Smooth muscle cell (in vitro differentiated cells): ENCODE data around the gene ZNF784. TPM values are rescaled to one million over a fixed set of nuclear protein-coding genes. Genes with fewer than 3 reads are reported as not detected.

ENCODE experiments used
- DNase-seq: peaks from one replicate; lab custom pipeline; 2025; ENCODE audit not compliant: unreplicated experiment; lab: John Stamatoyannopoulos, UW
- H2AFZ ChIP-seq: fragments of 200-600 bp; sonication (generic); 2 replicates; pipeline ENCODE4 v1.6.0; 2016; ENCODE audit warnings: antibody characterized with exemption, low read depth, mild to moderate bottlenecking
- H3F3A ChIP-seq: fragments of 200-600 bp; sonication (generic); 2 replicates; pipeline ENCODE4 v1.6.0; 2017; ENCODE audit warnings: antibody characterized with exemption, low read depth
- H3K27ac ChIP-seq: fragments of 200-600 bp; sonication (generic); 2 replicates; pipeline ENCODE4 v1.5.1; 2016; ENCODE audit warnings: low read depth, mild to moderate bottlenecking
- H3K27me3 ChIP-seq: fragments of 200-600 bp; sonication (generic); 2 replicates; pipeline ENCODE4 v1.6.1; 2016; ENCODE audit warnings: low read depth, mild to moderate bottlenecking
- H3K36me3 ChIP-seq: fragments of 200-600 bp; sonication (generic); 2 replicates; pipeline ENCODE4 v1.5.1; 2016; ENCODE audit warnings: low read depth
- H3K4me1 ChIP-seq: fragments of 200-600 bp; sonication (generic); 2 replicates; pipeline ENCODE4 v1.5.1; 2016; ENCODE audit warnings: low read depth
- H3K4me2 ChIP-seq: fragments of 200-600 bp; sonication (generic); 2 replicates; pipeline ENCODE4 v1.6.0; 2016; ENCODE audit warnings: mild to moderate bottlenecking
- H3K4me3 ChIP-seq: fragments of 200-600 bp; sonication (generic); 2 replicates; pipeline ENCODE4 v1.5.1; 2016; ENCODE audit warnings: mild to moderate bottlenecking
- H3K79me2 ChIP-seq: fragments of 200-600 bp; sonication (generic); 2 replicates; pipeline ENCODE4 v1.6.0; 2016; ENCODE audit warnings: low read depth, mild to moderate bottlenecking
- H3K9ac ChIP-seq: fragments of 200-600 bp; sonication (generic); 2 replicates; pipeline ENCODE4 v1.6.0; 2016; ENCODE audit warnings: low read depth
- H3K9me3 ChIP-seq: fragments of 200-600 bp; sonication (generic); replicated peaks from 2 replicates; pipeline ENCODE4 v1.5.1; 2016; ENCODE audit warnings: low read depth
- H4K20me1 ChIP-seq: fragments of 200-600 bp; sonication (generic); 2 replicates; pipeline ENCODE4 v1.6.0; 2016; ENCODE audit warnings: low read depth
- CTCF ChIP-seq: fragments of 200-600 bp; sonication (generic); IDR thresholded peaks from 2 replicates; pipeline ENCODE4 v1.5.1; 2017; ENCODE audit warnings: borderline replicate concordance, mild to moderate bottlenecking, antibody characterized with exemption; ENCODE audit not compliant: insufficient read depth, poor library complexity, severe bottlenecking
- WGBS: methylation state at CpG from one replicate; pipeline ENCODE4 v1.1.7; 2016; ENCODE audit warnings: low lambda C conversion rate; 5-methylcytosine and 5-hydroxymethylcytosine counted together
- polyA plus RNA-seq: library from polyadenylated mRNA; unstranded; fragments of >200 nt; fragmentation: Nextera tagmentation; extraction: Ambion mirVana; gene quantifications from 2 replicates; pipeline ENCODE4 v1.2.1, GENCODE V29; 2016
- total RNA-seq: library from RNA; depleted of rRNA; stranded (reverse); fragments of >200 nt; gene quantifications from 2 replicates; pipeline ENCODE4 v1.2.3, GENCODE V29; 2014

ZNF784 gene
- total and polyA plus RNA-seq, 2 experiments from 2014 or later = 3.1 to 7.3 TPM

DNA sequence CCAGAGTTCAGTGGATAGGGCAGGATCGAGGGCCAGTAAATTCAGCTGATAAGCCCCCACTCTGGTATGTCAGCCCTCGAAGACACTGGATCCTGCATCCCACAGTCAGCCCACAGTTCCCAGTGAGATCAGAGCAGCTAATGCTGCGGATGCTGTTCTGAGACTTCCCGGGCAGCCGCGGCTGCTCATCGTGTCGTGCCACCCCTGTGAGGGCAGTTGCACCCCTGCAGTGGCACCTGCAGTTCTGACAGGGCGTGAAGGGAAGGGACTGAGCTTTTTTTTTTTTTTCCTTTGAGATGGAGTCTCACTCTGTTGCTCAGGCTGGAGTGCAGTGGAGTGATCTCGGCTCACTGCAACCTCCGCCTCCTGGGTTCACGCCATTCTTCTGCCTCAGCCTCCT is 43.1 kb upstream of the ZNF784 start:
- peaks cover 6% of the 10 kb centered on the region for H3K36me3 ChIP-seq
- no peaks in the 10 kb centered on the region for H3K27me3 ChIP-seq
- H3K9me3 ChIP-seq = no peaks in the 10 kb centered on the region
- no peaks in the 10 kb centered on the region for H3F3A ChIP-seq
- no peak overlapping the region for H3K4me2 ChIP-seq
- no peak overlapping the region for H2AFZ ChIP-seq
- H3K9ac ChIP-seq = no peak overlapping the region
- TF ChIP-seq CTCF = no peak
- peaks cover 98% of the 10 kb centered on the region for H4K20me1 ChIP-seq
- H3K79me2 ChIP-seq = peaks cover 89% of the 10 kb centered on the region
- H3K27ac ChIP-seq = no peak overlapping the region
- no peak for DNase-seq
- H3K4me1 ChIP-seq = no peaks in the 10 kb centered on the region
- 91% methylated on average over 12 of the region's 12 CpGs for WGBS
- no peak overlapping the region for H3K4me3 ChIP-seq

DNA sequence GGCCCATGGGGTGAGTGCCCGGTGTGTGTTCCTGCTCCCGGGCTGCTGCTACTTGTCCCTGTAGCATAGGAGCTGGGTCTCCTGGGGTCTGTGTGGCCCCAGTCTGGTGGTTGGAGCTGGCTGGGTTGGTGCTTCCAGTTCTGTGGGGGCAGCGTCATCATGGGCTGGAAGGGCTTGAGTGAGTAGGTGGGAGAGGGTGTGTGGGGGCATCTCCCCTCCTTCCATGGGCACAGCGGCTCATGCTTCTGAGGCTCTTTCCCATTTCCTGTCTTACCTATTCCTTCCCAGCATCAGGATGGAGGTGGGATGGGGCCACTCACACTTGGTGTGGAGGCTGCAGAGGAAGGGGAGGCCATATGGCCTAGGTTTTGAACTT is 42.6 kb upstream of the ZNF784 start:
- no peak for TF ChIP-seq CTCF
- no peaks in the 10 kb centered on the region for H3K4me1 ChIP-seq
- 100% methylated on average over 4 of the region's 4 CpGs for WGBS
- no peak for DNase-seq
- H3K9ac ChIP-seq = no peak overlapping the region
- no peaks in the 10 kb centered on the region for H3K27me3 ChIP-seq
- H3K36me3 ChIP-seq = peaks cover 6% of the 10 kb centered on the region
- H3K79me2 ChIP-seq = peaks cover 86% of the 10 kb centered on the region
- H2AFZ ChIP-seq = no peak overlapping the region
- H3K4me2 ChIP-seq = no peak overlapping the region
- H3K4me3 ChIP-seq = no peak overlapping the region
- H3K9me3 ChIP-seq = no peaks in the 10 kb centered on the region
- H3F3A ChIP-seq = no peaks in the 10 kb centered on the region
- no peak overlapping the region for H3K27ac ChIP-seq
- peaks cover 98% of the 10 kb centered on the region for H4K20me1 ChIP-seq

GRCh38 chr19:55666343-55667005 is 42.1 kb upstream of the ZNF784 start:
- H3K36me3 ChIP-seq = peaks cover 6% of the 10 kb centered on the region
- no peaks in the 10 kb centered on the region for H3F3A ChIP-seq
- no peak overlapping the region for H3K27ac ChIP-seq
- H3K4me1 ChIP-seq = no peaks in the 10 kb centered on the region
- no peaks in the 10 kb centered on the region for H3K9me3 ChIP-seq
- DNase-seq = no peak
- H4K20me1 ChIP-seq = peaks cover 97% of the 10 kb centered on the region
- H2AFZ ChIP-seq = no peak overlapping the region
- no peak overlapping the region for H3K4me2 ChIP-seq
- H3K4me3 ChIP-seq = no peak overlapping the region
- no peak overlapping the region for H3K9ac ChIP-seq
- TF ChIP-seq CTCF = no peak
- WGBS = 99% methylated on average over 12 of the region's 12 CpGs
- no peaks in the 10 kb centered on the region for H3K27me3 ChIP-seq
- H3K79me2 ChIP-seq = peaks cover 86% of the 10 kb centered on the region

- Histone ChIP-seq H4K20me1 (peaks cover 95% of the 10 kb centered on the region), H3K9me3 (no peaks in the 10 kb centered on the region), H3K4me1 (no peaks in the 10 kb centered on the region), H2AFZ (no peak overlapping the region), H3K27ac (no peak overlapping the region), H3K79me2 (peaks cover 86% of the 10 kb centered on the region), H3K9ac (no peak overlapping the region), H3K36me3 (peaks cover 6% of the 10 kb centered on the region), H3K4me3 (no peak overlapping the region), H3K4me2 (no peak overlapping the region), H3F3A (no peaks in the 10 kb centered on the region), H3K27me3 (no peaks in the 10 kb centered on the region)
- WGBS = 92% methylated on average over 20 of the region's 20 CpGs
- no peak for TF ChIP-seq CTCF
- DNase-seq = no peak
These were observed 39.6 kb upstream of the ZNF784 start for GRCh38 chr19:55663846-55664536.
